ENCODE data around the gene PIP5KL1. TPM values are rescaled to one million over a fixed set of nuclear protein-coding genes. Genes with fewer than 3 reads are reported as not detected.

The PIP5KL1 gene
- total RNA-seq, 1 donor from 2014 or later: 3.4 TPM

- no peak for TF ChIP-seq CTCF (IDR thresholded peaks at IDR 0.05; ENCODE audit: unreplicated experiment)
Measured at GRCh38 chr9:127912882-127913281, 17.7 kb downstream of the PIP5KL1 start.

GRCh38 chr9:127912296-127912695 lies 18.3 kb downstream of the PIP5KL1 start:
- no peak overlapping the region for H3K27ac Mint-ChIP-seq
- no peak for DNase-seq (ENCODE audit: low spot score, unreplicated experiment)

More at GRCh38 chr9:127912882-127913281, 17.7 kb downstream of the PIP5KL1 start:
- DNase-seq (ENCODE audit: low spot score, unreplicated experiment): no peak
- Mint-ChIP-seq H3K36me3 (ENCODE audit: insufficient read depth) (peaks cover 1% of the 10 kb centered on the region), H3K27ac (no peak overlapping the region), H3K9me3 (ENCODE audit: low read depth) (no peaks in the 10 kb centered on the region), H3K4me1 (ENCODE audit: low read depth) (peaks cover 4% of the 10 kb centered on the region), H3K27me3 (peaks cover 5% of the 10 kb centered on the region), H3K4me3 (ENCODE audit: low read depth) (no peak overlapping the region)

GRCh38 chr9:127910613-127911205 lies 19.9 kb downstream of the PIP5KL1 start:
- Mint-ChIP-seq H3K27me3 (no peaks in the 10 kb centered on the region), H3K9me3 (ENCODE audit: low read depth) (no peaks in the 10 kb centered on the region)

More at GRCh38 chr9:127912296-127912695, 18.3 kb downstream of the PIP5KL1 start:
- no peak overlapping the region for H3K4me3 Mint-ChIP-seq (ENCODE audit: low read depth)
- peaks cover 4% of the 10 kb centered on the region for H3K4me1 Mint-ChIP-seq (ENCODE audit: low read depth)
- TF ChIP-seq CTCF (IDR thresholded peaks at IDR 0.05; ENCODE audit: unreplicated experiment): no peak
- no peaks in the 10 kb centered on the region for H3K9me3 Mint-ChIP-seq (ENCODE audit: low read depth)
- H3K27me3 Mint-ChIP-seq: peaks cover 5% of the 10 kb centered on the region
- peaks cover 1% of the 10 kb centered on the region for H3K36me3 Mint-ChIP-seq (ENCODE audit: insufficient read depth)

GRCh38 chr9:127909839-127910273 lies 20.7 kb downstream of the PIP5KL1 start:
- no peak for DNase-seq (ENCODE audit: low spot score, unreplicated experiment)
- Mint-ChIP-seq H3K4me1 (ENCODE audit: low read depth) (peaks cover 4% of the 10 kb centered on the region), H3K27me3 (no peaks in the 10 kb centered on the region), H3K9me3 (ENCODE audit: low read depth) (no peaks in the 10 kb centered on the region), H3K36me3 (ENCODE audit: insufficient read depth) (peaks cover 1% of the 10 kb centered on the region), H3K4me3 (ENCODE audit: low read depth) (no peak overlapping the region), H3K27ac (no peak overlapping the region)
- TF ChIP-seq CTCF (IDR thresholded peaks at IDR 0.05; ENCODE audit: unreplicated experiment): no peak

More at GRCh38 chr9:127910613-127911205, 19.9 kb downstream of the PIP5KL1 start:
- H3K36me3 Mint-ChIP-seq (ENCODE audit: insufficient read depth): peaks cover 1% of the 10 kb centered on the region
- TF ChIP-seq CTCF (IDR thresholded peaks at IDR 0.05; ENCODE audit: unreplicated experiment): no peak
- H3K4me3 Mint-ChIP-seq (ENCODE audit: low read depth): no peak overlapping the region
- no peak overlapping the region for H3K27ac Mint-ChIP-seq
- H3K4me1 Mint-ChIP-seq (ENCODE audit: low read depth): peaks cover 4% of the 10 kb centered on the region
- no peak for DNase-seq (ENCODE audit: low spot score, unreplicated experiment)

- H3K9me3 Mint-ChIP-seq (ENCODE audit: low read depth): no peaks in the 10 kb centered on the region
- H3K4me1 Mint-ChIP-seq (ENCODE audit: low read depth): peaks cover 10% of the 10 kb centered on the region
- peaks cover 1% of the 10 kb centered on the region for H3K36me3 Mint-ChIP-seq (ENCODE audit: insufficient read depth)
- no peak for TF ChIP-seq CTCF (IDR thresholded peaks at IDR 0.05; ENCODE audit: unreplicated experiment)
- H3K4me3 Mint-ChIP-seq (ENCODE audit: low read depth): no peak overlapping the region
- DNase-seq (ENCODE audit: low spot score, unreplicated experiment): no peak
- H3K27me3 Mint-ChIP-seq: no peaks in the 10 kb centered on the region
- no peak overlapping the region for H3K27ac Mint-ChIP-seq
Measured at GRCh38 chr9:127908660-127908926, 22.0 kb downstream of the PIP5KL1 start.
